GM19351 (cell line): ENCODE data around the gene IZUMO4.
A peak's percentile ranks its signal among the peaks of the same experiment; 100 is the strongest.

Source experiments
- ATAC-seq: cut with Tn5 transposase; IDR thresholded peaks from one replicate; pipeline ENCODE4 v1.9.1; 2021; ENCODE audit warnings: mild to moderate bottlenecking, moderate library complexity; ENCODE audit not compliant: unreplicated experiment

Gene IZUMO4, protein sequence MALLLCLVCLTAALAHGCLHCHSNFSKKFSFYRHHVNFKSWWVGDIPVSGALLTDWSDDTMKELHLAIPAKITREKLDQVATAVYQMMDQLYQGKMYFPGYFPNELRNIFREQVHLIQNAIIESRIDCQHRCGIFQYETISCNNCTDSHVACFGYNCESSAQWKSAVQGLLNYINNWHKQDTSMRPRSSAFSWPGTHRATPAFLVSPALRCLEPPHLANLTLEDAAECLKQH

DNA sequence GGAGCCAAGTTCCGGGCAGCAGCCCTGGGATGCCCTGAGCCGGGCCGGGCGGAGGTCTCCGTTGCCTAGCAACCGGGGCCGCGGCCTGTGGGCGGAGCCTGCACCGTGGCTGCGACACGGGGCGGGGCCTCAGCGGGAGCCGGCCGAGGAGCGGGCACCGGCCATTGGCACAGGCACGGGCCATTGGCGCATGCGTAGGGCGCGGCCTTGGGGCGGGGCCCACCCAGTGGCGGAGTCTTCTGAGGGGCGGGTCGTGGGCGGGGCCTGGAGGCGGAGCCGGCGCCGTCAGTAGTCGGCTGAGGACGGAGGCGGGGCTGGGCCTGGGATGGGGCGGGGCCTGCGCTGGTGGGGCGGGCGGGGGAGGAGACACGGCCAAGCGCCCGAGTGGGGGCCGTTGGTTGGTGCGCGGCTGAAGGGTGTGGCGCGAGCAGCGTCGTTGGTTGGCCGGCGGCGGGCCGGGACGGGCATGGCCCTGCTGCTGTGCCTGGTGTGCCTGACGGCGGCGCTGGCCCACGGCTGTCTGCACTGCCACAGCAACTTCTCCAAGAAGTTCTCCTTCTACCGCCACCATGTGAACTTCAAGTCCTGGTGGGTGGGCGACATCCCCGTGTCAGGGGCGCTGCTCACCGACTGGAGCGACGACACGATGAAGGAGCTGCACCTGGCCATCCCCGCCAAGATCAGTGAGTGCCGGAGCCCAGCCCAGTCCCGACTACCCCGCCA lies at the start of gene IZUMO4:
IZUMO4 (plus strand) TSS at position 436 of the 723 bp plus-strand sequence; CDS start at position 467, 31 bp downstream.
- peak; percentile 70 for ATAC-seq

DNA sequence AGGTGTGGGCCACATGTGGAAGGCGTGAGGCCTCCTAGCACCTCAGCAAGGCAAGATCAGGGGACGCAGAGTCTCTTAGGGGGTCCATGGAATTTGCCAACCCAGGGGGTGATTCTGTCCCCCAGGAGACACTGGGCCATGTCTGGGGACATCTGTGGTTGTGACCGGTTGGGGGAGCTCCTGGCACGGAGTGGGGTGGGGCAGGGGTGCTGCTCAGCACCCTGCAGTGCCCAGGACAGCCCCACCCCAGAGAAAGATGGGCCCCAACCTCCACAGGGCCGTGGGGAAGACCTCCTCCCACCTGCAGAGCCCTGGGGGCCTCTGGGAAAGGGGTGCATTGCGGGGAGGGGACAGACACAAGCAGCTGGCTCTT lies 49.7 kb upstream of the IZUMO4 start:
- no peak for ATAC-seq

DNA sequence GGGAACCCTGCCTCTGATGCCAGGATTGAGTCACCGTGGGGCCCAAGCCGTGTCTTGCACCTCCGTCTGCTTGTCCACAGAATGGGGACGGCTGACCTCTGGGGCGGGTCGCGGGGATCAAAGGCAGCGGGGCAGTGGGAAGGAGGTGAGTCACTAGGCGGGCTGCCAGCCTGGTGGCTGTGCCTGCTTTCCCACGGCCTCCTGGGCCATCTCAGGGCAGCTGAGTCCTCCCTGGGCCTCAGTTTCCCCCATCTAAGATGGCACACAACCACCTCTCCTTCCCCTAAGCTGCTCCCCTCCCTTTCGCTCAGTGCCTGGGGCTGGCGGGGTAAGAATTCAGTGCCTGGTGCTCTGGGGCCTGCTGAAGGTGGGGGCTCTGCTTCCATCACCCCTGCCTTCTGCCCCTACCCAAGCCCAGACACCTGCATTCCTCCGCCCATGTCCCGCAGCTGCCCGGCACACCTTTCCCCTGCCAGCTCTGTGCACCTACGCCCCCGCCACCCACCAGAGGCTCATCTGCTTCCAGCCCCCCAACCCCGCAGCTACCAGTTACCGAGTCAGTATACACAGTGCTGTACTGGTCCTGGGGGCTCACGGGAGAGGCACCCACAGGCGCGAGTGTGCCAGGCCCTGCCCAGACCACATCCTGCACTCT lies 49.1 kb upstream of the IZUMO4 start:
- ATAC-seq: no peak

DNA sequence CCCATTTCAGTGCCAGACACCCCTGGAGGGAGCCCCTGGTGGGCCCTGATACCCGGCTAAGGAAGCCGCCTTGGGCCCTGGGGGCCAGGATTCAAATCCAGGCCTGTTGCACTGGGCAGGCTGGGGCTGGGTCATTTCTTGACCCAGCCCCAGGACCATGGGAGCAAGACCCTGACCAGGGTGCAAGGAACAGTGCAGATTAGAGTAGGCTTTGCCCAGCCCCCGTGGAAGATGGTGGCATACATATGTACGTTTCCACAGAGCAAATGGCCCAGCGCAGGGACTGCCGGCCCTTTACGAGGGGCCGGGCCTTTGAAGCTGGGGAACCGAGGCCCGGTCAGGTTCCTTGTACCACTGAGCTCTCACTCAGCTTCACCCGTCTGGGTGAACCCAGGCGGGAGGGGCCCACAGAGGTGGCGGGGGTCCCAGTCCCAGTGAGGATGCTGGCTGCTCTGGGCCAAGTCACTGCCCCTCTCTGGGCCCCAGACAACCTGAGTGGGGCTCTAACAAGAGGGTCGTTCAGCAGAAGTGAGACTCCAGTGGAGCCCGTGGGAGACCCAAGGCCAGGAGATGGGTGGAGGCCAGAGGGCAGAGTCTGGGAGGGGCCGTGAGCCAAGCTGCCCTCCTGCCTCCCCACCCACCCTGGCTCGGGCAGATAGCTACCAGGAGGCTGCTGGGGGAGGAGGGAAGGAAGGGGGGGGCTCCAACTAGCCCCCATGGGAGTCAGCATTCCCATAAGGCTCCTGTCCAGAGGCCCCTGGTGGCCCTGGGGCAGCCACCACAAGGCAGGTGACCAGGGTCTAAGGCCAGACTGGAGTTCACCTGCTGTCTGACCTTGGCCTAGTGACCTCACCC lies 48.4 kb upstream of the IZUMO4 start:
- no peak for ATAC-seq

DNA sequence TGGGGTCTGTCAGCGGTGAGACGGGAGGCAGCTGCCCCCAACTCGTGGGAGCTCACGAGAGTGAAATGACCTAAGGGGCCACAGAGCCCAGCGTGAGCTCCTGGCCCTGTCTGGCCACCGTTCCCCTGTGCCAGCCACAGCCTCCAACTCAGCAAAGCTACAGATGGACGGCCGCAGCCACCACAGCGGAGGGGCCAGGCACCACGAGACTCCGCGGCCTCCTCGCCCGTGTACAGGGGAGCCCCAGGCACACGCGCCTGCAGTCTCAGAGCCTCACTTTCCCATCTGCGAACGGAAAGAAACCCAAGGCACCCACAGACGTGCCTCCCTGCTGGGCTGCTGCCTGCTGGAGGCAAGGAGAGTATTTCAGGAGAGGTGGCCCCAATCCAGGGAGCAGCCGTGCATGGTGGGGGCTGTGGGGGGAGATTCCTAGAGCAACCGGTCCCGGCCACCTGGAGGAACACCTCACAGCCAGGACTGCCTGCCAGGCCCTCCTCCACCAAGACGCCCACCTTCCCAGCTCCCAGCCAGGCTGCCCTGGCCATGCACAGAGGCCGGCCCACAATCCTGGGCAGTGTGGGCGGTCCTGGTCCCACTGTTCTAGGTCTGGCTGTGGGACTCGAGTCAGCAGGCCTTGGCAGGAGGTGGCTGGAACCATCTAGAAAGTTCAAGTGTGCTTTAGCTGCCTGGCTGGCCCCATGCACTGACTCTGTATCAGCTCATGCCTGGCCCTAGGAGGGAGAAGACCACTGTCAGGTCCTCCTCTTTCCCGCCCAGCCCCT lies 47.6 kb upstream of the IZUMO4 start:
- no peak for ATAC-seq

DNA sequence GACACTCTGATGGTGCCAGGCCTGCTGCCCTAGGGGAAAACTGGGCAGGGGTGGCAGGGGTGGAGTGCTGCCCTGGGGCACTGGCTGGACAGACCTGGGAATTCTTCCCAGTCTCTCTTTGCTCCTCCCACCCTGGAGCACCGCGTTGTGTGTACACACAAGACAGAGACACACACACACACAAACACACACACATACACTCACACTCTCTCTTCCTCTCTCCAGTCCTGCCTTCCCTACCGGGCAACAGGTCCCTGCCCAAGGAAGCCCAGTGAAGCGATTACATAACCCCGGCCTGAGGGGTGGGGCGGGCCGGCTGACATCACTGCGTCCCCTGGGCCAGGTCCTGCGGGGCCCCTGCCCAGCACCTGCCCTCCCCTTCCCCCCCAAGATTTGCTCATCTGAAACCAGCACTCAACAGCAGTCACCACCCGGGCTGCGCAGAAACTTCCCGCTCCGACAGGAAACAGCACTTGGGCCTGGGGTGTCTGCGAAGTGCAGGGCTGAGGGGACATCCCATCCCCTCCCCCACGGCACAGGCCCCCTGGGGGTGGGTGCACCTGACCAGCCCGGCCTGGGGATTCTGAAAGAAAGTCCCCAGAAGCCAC lies 46.9 kb upstream of the IZUMO4 start:
- ATAC-seq: no peak

DNA sequence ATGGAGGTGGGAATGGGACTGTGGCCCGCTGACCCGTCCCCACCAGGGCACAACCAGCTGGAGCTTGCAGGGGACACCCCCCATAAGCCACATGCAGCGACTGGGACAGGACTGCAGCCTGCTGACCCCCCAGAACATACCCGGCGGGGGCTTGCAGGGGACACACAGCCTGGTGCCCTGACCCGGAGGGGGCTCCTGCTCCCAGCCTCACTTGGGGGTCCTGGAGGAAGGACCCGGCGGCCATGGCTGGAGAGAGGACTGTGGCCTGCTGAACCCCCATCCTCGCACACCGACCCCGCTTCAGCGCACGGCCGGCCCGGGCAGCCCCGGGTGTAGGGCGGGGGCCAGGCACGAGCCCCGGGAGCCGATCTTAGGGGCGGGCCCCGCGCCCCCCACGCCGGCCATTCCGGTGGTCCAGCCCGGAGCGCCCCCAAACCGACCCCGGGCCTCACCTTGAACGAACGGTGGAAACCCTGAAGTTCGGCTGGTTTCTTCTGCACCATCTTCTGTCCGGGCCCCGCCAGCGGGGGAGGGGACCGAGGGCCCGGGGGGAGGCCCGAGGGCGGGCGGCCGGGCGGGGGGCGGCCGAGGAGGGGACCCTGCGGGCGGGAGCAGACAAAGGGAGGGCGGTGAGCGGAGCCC lies 46.2 kb upstream of the IZUMO4 start:
- no peak for ATAC-seq

DNA sequence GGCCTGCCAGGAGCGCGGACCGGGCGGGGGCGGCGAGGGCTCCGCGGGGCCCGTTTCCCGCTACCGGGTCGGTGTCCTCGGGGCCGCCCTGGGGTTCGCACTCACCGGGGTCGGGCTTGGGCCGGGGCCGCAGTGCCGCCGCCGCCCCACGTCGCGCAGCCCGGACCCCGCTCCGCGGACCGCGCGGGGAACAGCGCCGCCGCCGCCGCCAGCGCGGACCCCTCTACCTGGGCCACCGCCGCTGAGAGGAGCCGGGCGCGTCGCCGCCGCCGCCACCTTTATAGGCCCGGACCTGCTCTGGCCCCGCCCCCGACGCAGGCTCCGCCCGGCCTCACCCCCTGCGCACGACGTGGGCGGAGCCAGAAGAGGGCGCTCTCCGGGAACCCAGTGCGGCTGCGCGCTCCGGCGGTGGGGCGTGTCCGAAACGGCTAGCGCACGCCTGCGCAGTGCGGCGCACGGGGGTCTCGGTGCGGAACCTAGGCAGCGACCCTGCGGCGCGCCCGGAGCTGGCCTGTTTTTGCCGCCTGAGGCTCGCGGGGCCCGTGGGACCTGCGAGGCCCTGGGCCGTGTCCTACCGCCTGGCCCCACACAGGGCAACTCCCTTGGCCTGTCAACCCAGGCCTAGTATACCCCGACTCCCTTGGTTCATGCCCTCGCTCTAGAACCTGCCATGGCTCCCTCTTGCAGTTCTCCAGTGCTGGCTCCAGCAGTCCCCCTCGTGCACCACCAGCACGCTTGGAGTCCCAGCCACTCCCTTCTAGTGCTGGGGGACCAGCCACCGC lies 45.5 kb upstream of the IZUMO4 start, which contains the start of gene MKNK2:
MKNK2 (minus strand) TSS at position 254 of the 782 bp plus-strand sequence. CDS start 393 bp downstream, outside the sequence.
- ATAC-seq: peak; percentile 42

DNA sequence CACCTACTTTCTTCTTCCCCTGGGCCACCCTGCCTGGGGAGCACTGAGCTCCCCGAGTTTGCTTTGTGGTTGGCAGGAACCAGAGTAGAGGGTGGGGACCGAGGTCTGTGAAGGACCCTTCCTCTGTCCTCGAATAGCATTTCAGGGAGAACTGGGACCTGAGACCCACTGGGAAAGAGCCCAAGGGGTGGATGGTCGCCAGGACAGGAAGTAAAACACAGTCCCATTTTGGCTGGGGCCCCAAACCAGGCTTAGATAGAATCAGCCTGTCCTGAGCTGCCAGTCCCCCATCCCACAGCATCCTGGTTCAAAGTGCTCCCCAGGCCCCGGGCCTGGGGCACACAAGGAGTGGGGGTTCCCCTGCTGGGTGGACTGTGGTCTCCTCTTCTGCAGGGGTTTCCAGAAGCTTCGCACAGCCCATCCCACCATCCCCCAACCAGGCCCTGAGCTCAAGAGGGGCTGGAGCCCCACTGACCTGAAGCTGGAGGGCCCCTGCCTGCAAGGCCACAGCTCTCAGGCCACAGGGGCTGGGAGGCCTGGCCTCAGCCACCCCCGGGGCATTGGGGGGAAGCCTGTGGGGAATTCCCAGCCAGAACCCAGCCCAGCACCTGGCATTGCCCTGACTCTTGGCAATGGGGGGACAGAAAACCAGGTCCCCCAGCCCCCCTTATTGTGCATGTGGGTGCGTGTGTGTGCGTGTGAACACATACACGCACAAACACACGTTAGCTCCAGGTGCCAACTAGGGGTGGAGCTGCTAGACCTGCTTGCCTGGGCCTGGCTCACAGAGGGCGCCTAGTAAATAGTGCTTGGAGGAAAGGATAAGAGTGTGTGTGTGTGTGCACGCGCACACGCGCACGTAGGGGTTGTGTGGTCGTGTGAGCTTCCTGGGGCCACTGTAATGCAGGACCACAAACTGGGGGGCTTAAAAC lies 44.7 kb upstream of the IZUMO4 start:
- no peak for ATAC-seq

DNA sequence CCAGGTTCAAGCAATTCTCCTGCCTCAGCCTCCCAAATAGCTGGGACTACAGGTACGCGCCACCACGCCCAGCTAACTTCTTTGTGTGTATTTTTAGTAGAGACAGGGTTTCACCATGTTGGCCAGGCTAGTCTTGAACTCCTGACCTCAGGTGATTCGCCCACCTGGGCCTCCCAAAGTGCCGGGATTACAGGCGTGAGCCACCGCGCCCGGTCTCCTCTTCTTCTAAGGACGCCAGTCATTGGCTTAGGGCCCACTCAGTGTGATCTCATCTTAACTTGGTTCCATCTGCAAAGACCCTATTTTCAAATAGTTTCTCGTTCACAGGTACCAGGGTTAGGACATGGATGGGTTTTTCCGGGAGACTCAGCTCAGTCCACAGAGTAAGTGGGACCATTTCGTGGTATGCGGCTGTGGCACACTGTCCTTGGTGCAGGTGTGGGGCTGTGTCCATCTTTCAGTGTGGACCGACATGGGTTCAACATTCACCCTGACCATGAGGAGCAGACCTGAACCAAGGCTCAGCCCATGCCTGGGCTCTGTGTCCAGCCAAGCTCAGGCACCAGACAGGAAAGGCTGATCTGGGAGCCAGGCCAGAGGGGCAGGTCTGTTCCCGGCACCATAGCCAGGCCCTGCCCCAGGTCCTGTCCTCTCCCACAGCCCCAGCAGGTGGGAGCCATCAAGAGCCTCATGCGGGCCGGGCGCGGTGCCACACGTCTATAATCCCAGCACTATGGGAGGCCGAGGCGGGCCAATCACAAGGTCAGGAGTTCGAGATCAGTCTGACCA lies 42.9 kb upstream of the IZUMO4 start:
- no peak for ATAC-seq

DNA sequence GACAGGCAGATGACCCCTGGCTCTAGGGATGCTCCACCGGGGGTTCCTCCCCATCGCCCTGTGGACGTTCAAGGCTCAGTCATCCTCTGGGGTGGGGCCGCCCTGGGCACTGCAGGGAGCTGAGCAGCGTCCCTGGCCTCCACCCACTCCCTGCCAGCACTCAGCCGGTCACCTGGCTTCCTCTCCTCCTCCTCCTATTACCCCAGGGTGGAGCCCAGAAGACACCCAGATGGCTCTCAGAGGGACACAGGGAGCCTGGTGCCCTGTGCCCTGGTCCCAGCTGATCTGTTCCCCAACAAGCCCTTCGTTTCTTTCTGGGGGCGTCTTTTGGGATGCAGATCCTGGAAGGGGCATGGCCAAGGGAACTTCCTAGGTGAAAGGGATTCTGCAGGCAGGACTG lies 42.0 kb upstream of the IZUMO4 start:
- ATAC-seq: no peak

DNA sequence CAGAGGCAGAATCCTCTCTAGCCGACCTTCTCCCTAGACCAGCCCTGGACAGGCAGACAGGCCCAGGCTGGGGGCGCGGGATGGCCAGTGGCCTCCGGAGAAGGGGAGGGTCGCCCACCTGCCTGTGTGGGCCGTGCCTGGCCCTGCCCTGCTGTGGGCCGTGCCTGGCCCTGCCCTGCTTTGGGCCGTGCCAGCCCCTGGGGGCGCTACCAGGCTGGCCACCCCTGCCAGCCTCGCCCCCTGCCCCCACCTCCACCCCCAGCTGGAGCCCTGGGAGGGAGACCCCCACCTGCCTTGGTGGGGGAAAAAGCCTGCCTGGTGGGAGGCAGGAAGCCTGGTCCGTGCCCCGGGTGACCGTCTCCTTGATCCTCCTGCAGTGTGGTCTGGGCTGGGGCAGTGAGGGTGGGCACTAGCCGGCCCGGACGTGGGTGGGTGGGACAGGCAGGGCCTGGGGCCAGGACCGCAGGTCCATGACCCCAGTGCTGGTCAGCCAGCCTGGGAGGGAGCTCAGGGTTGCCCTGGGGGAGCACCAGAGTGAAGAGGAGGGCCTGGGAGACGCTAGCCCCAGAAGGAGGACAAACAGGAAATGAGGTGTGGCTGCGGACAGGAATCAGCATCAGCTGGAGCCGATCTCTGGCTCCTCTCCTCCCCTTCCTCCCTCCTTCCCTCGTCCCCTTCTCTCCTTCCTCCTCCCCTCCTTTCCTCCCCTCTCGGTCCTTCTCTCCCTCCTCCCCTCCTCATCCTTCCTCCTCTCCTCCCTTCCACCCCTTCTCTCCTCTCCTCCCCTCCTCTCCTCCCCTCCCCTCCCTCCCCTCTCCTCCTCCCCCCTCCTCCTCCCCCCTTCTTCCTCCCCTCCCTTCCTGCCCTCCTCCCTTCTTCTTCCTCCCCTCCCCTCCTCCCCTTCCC lies 40.5 kb upstream of the IZUMO4 start:
- ATAC-seq: no peak

DNA sequence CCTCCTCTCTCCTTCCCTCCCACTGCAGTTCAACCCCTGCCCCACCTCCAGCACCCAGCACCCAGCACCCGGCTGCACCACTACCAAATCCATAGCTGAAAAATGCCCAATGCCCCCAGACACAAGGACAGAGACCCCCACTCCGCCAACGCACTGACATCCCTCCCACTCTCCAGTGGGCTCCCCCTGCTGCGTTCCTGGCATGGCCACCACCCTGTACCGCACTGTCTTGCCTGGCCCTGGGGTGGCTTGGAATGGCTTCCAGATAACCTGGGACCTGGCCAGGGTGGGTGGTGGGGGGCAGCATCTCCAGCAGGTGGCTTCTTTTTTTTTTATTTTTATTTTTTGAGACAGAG lies 39.9 kb upstream of the IZUMO4 start:
- no peak for ATAC-seq

DNA sequence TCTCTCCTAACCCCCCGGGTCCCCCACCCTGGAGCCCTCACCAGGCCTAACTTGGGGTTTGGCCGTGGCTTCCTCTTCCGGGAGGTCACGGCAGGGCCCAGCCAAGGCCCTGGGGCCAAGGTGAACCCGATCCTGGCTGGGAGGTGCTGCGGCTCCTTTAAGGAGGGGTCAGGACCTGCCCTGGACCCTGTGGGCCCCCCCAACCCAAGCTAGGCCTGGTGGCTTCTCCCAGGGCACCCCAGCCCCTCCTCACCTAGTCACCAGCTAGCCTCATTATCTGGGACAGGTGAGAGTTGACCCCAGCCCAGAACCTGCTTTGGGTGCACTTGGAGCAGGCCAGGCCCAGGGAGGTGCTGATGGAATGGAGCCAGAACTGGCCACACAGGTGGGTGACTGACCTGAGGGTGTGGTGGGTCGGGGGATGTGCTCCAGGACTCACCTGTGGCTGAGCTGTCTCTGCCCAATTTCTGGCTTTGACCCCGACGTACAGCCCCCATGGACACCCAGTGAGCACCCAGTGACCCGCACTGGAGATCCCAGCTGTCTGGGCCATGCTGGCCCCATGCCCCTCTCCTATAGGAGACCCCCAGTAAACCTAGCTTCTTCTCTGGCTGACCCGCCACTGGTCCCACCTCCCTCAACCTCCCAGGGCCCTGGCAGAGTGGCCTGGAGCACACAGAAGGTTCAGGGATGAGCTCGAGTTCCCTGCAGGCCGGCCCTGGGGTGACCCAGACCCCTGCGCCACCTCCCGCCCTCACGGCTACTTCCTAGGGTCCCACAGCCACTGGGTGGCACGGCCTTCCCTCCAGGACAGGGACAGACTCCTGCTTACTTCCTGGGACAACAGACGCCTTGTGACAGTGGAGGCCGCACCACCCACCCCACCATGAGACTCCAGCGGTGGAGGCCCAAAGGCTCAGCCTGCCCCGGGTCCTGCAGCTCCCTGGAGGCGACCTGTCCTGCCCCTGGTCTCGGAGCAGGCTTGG lies 38.9 kb upstream of the IZUMO4 start:
- ATAC-seq: no peak
